ENCODE results near the gene DHTKD1.
"Not testable (repeated sequence)": the region's sequence is repeated elsewhere in the genome, so short reads cannot be mapped to it uniquely, and the experiment has no call there.

DHTKD1 gene

GRCh38 chr10:12045596-12045995, 23.2 kb upstream of the DHTKD1 start:
- Mint-ChIP-seq H3K4me1 (ENCODE audit: low read depth) (peaks cover 18% of the 10 kb centered on the region), H3K27ac (no peak overlapping the region), H3K36me3 (ENCODE audit: low read depth) (peaks cover 8% of the 10 kb centered on the region), H3K4me3 (no peak overlapping the region), H3K9me3 (no peaks in the 10 kb centered on the region), H3K27me3 (ENCODE audit: low read depth) (peaks cover 4% of the 10 kb centered on the region)
- no peak for DNase-seq (ENCODE audit: low spot score)

- no peak for DNase-seq (ENCODE audit: low spot score)
- Mint-ChIP-seq H3K9me3 (no peaks in the 10 kb centered on the region), H3K27me3 (ENCODE audit: low read depth) (peaks cover 4% of the 10 kb centered on the region), H3K4me1 (ENCODE audit: low read depth) (peaks cover 6% of the 10 kb centered on the region), H3K36me3 (ENCODE audit: low read depth) (no peaks in the 10 kb centered on the region), H3K27ac (no peak overlapping the region), H3K4me3 (no peak overlapping the region)
Observed at GRCh38 chr10:12048547-12048946, 20.2 kb upstream of the DHTKD1 start.

- Mint-ChIP-seq H3K27ac (no peak overlapping the region), H3K27me3 (ENCODE audit: low read depth) (peaks cover 3% of the 10 kb centered on the region), H3K4me3 (no peak overlapping the region), H3K4me1 (ENCODE audit: low read depth) (peaks cover 6% of the 10 kb centered on the region), H3K9me3 (no peaks in the 10 kb centered on the region), H3K36me3 (ENCODE audit: low read depth) (no peaks in the 10 kb centered on the region)
- DNase-seq (ENCODE audit: low spot score): no peak
Observed at GRCh38 chr10:12050528-12050927, 18.2 kb upstream of the DHTKD1 start.

- Mint-ChIP-seq H3K36me3 (ENCODE audit: low read depth) (no peaks in the 10 kb centered on the region), H3K27me3 (ENCODE audit: low read depth) (peaks cover 2% of the 10 kb centered on the region), H3K27ac (no peak overlapping the region), H3K9me3 (no peaks in the 10 kb centered on the region), H3K4me1 (ENCODE audit: low read depth) (peaks cover 6% of the 10 kb centered on the region), H3K4me3 (no peak overlapping the region)
- DNase-seq (ENCODE audit: low spot score): no peak
Observed at GRCh38 chr10:12051241-12051640, 17.5 kb upstream of the DHTKD1 start.

GRCh38 chr10:12055732-12056131, 13.0 kb upstream of the DHTKD1 start:
- H3K4me1 Mint-ChIP-seq (ENCODE audit: low read depth): peaks cover 2% of the 10 kb centered on the region
- DNase-seq (ENCODE audit: low spot score): no peak
- no peak overlapping the region for H3K27ac Mint-ChIP-seq
- H3K9me3 Mint-ChIP-seq: no peaks in the 10 kb centered on the region
- H3K27me3 Mint-ChIP-seq (ENCODE audit: low read depth): no peaks in the 10 kb centered on the region
- H3K36me3 Mint-ChIP-seq (ENCODE audit: low read depth): no peaks in the 10 kb centered on the region
- no peak overlapping the region for H3K4me3 Mint-ChIP-seq

GRCh38 chr10:12056748-12057147, 12.0 kb upstream of the DHTKD1 start:
- Mint-ChIP-seq H3K9me3 (no peaks in the 10 kb centered on the region), H3K27ac (no peak overlapping the region)

GRCh38 chr10:12061124-12061523, 7.6 kb upstream of the DHTKD1 start:
- H3K4me3 Mint-ChIP-seq: no peak overlapping the region
- H3K36me3 Mint-ChIP-seq (ENCODE audit: low read depth): no peaks in the 10 kb centered on the region
- no peaks in the 10 kb centered on the region for H3K4me1 Mint-ChIP-seq (ENCODE audit: low read depth)
- no peak for DNase-seq (ENCODE audit: low spot score)
- peaks cover 2% of the 10 kb centered on the region for H3K27me3 Mint-ChIP-seq (ENCODE audit: low read depth)
- no peaks in the 10 kb centered on the region for H3K9me3 Mint-ChIP-seq
- H3K27ac Mint-ChIP-seq: no peak overlapping the region

More at GRCh38 chr10:12056748-12057147, 12.0 kb upstream of the DHTKD1 start:
- Mint-ChIP-seq H3K4me3 (no peak overlapping the region), H3K27me3 (ENCODE audit: low read depth) (no peaks in the 10 kb centered on the region), H3K4me1 (ENCODE audit: low read depth) (no peaks in the 10 kb centered on the region), H3K36me3 (ENCODE audit: low read depth) (no peaks in the 10 kb centered on the region)
- no peak for DNase-seq (ENCODE audit: low spot score)

GRCh38 chr10:12062754-12063482, 5.8 kb upstream of the DHTKD1 start:
- no peak for DNase-seq (ENCODE audit: low spot score)
- no peak overlapping the region for H3K4me3 Mint-ChIP-seq
- peaks cover 2% of the 10 kb centered on the region for H3K27me3 Mint-ChIP-seq (ENCODE audit: low read depth)
- H3K36me3 Mint-ChIP-seq (ENCODE audit: low read depth): no peaks in the 10 kb centered on the region
- no peaks in the 10 kb centered on the region for H3K9me3 Mint-ChIP-seq
- no peaks in the 10 kb centered on the region for H3K4me1 Mint-ChIP-seq (ENCODE audit: low read depth)
- H3K27ac Mint-ChIP-seq: no peak overlapping the region

GRCh38 chr10:12063483-12063818, 5.3 kb upstream of the DHTKD1 start:
- peaks cover 3% of the 10 kb centered on the region for H3K4me1 Mint-ChIP-seq (ENCODE audit: low read depth)
- no peaks in the 10 kb centered on the region for H3K36me3 Mint-ChIP-seq (ENCODE audit: low read depth)
- no peaks in the 10 kb centered on the region for H3K9me3 Mint-ChIP-seq
- H3K27me3 Mint-ChIP-seq (ENCODE audit: low read depth): peaks cover 2% of the 10 kb centered on the region
- no peak for DNase-seq (ENCODE audit: low spot score)
- no peak overlapping the region for H3K4me3 Mint-ChIP-seq
- H3K27ac Mint-ChIP-seq: no peak overlapping the region

GRCh38 chr10:12067336-12067735, 1.4 kb upstream of the DHTKD1 start:
- peaks cover 14% of the 10 kb centered on the region for H3K4me1 Mint-ChIP-seq (ENCODE audit: low read depth)
- no peaks in the 10 kb centered on the region for H3K36me3 Mint-ChIP-seq (ENCODE audit: low read depth)
- no peaks in the 10 kb centered on the region for H3K9me3 Mint-ChIP-seq
- peaks cover 2% of the 10 kb centered on the region for H3K27me3 Mint-ChIP-seq (ENCODE audit: low read depth)
- no peak for DNase-seq (ENCODE audit: low spot score)
- no peak overlapping the region for H3K4me3 Mint-ChIP-seq
- H3K27ac Mint-ChIP-seq: peak overlapping the region; percentile 8

GRCh38 chr10:12071441-12071840, 2.7 kb downstream of the DHTKD1 start:
- DNase-seq (ENCODE audit: low spot score); H3K27me3 Mint-ChIP-seq (ENCODE audit: low read depth); H3K36me3 Mint-ChIP-seq (ENCODE audit: low read depth); H3K27ac Mint-ChIP-seq; H3K4me3 Mint-ChIP-seq; H3K9me3 Mint-ChIP-seq: not testable (repeated sequence)
- peaks cover 16% of the 10 kb centered on the region for H3K4me1 Mint-ChIP-seq (ENCODE audit: low read depth)

GRCh38 chr10:12073526-12073925, 4.8 kb downstream of the DHTKD1 start:
- Mint-ChIP-seq H3K36me3 (ENCODE audit: low read depth) (peaks cover 5% of the 10 kb centered on the region), H3K27ac (no peak overlapping the region), H3K4me1 (ENCODE audit: low read depth) (peaks cover 12% of the 10 kb centered on the region), H3K4me3 (no peak overlapping the region), H3K27me3 (ENCODE audit: low read depth) (no peaks in the 10 kb centered on the region), H3K9me3 (no peaks in the 10 kb centered on the region)
- no peak for DNase-seq (ENCODE audit: low spot score)

- Mint-ChIP-seq H3K27me3 (ENCODE audit: low read depth) (no peaks in the 10 kb centered on the region), H3K9me3 (no peaks in the 10 kb centered on the region), H3K36me3 (ENCODE audit: low read depth) (peaks cover 12% of the 10 kb centered on the region), H3K27ac (no peak overlapping the region), H3K4me3 (no peak overlapping the region), H3K4me1 (ENCODE audit: low read depth) (peaks cover 2% of the 10 kb centered on the region)
- no peak for DNase-seq (ENCODE audit: low spot score)
Observed at GRCh38 chr10:12077580-12078180, 8.9 kb downstream of the DHTKD1 start.

- Mint-ChIP-seq H3K4me3 (no peak overlapping the region), H3K36me3 (ENCODE audit: low read depth) (peaks cover 22% of the 10 kb centered on the region), H3K9me3 (no peaks in the 10 kb centered on the region), H3K27me3 (ENCODE audit: low read depth) (no peaks in the 10 kb centered on the region), H3K4me1 (ENCODE audit: low read depth) (no peaks in the 10 kb centered on the region), H3K27ac (no peak overlapping the region)
- DNase-seq (ENCODE audit: low spot score): no peak
Observed at GRCh38 chr10:12081470-12081869, 12.7 kb downstream of the DHTKD1 start.

Measured in T-helper 2 cell treated with Interferon-gamma antibody and Interleukin-4, amounts not matched to agents 5 μg/mL and 100 μg/mL, for 36 hours (primary cell).